Measurements from ENCODE around the gene MT3.

The MT3 gene

GRCh38 chr16:56558024-56558747 lies 31.1 kb upstream of the MT3 start:
- Histone ChIP-seq H3K36me3 (ENCODE audit: control insufficient read depth, insufficient read depth, low read length) (no peaks in the 10 kb centered on the region), H3K4me1 (ENCODE audit: control insufficient read depth, insufficient read depth, low read length, poor library complexity, severe bottlenecking) (no peaks in the 10 kb centered on the region), H3K9me3 (ENCODE audit: control insufficient read depth, low read length) (no peaks in the 10 kb centered on the region), H3K27me3 (replicated peaks; ENCODE audit: control insufficient read depth, insufficient read depth, low read length, poor library complexity, severe bottlenecking) (peaks cover 5% of the 10 kb centered on the region), H3K27ac (ENCODE audit: insufficient read depth, low read length, poor library complexity, severe bottlenecking) (no peak overlapping the region), H3K4me3 (ENCODE audit: insufficient read depth, low read depth, low read length, poor library complexity, severe bottlenecking) (no peak overlapping the region)
- no peak for DNase-seq

- no peak for DNase-seq
- H3K27ac ChIP-seq (ENCODE audit: insufficient read depth, low read length, poor library complexity, severe bottlenecking), result no peak overlapping the region
Measured at GRCh38 chr16:56559109-56559508, 30.2 kb upstream of the MT3 start.

GRCh38 chr16:56560447-56560846 lies 28.9 kb upstream of the MT3 start:
- no peaks in the 10 kb centered on the region for H3K36me3 ChIP-seq (ENCODE audit: control insufficient read depth, insufficient read depth, low read length)
- no peaks in the 10 kb centered on the region for H3K27me3 ChIP-seq (replicated peaks; ENCODE audit: control insufficient read depth, insufficient read depth, low read length, poor library complexity, severe bottlenecking)
- DNase-seq, result no peak
- H3K4me3 ChIP-seq (ENCODE audit: insufficient read depth, low read depth, low read length, poor library complexity, severe bottlenecking), result no peak overlapping the region
- H3K27ac ChIP-seq (ENCODE audit: insufficient read depth, low read length, poor library complexity, severe bottlenecking), result no peak overlapping the region
- H3K9me3 ChIP-seq (ENCODE audit: control insufficient read depth, low read length), result no peaks in the 10 kb centered on the region
- no peaks in the 10 kb centered on the region for H3K4me1 ChIP-seq (ENCODE audit: control insufficient read depth, insufficient read depth, low read length, poor library complexity, severe bottlenecking)

More at GRCh38 chr16:56559109-56559508, 30.2 kb upstream of the MT3 start:
- no peaks in the 10 kb centered on the region for H3K36me3 ChIP-seq (ENCODE audit: control insufficient read depth, insufficient read depth, low read length)
- H3K27me3 ChIP-seq (replicated peaks; ENCODE audit: control insufficient read depth, insufficient read depth, low read length, poor library complexity, severe bottlenecking), result peaks cover 5% of the 10 kb centered on the region
- no peaks in the 10 kb centered on the region for H3K4me1 ChIP-seq (ENCODE audit: control insufficient read depth, insufficient read depth, low read length, poor library complexity, severe bottlenecking)
- H3K4me3 ChIP-seq (ENCODE audit: insufficient read depth, low read depth, low read length, poor library complexity, severe bottlenecking), result no peak overlapping the region
- no peaks in the 10 kb centered on the region for H3K9me3 ChIP-seq (ENCODE audit: control insufficient read depth, low read length)

- Histone ChIP-seq H3K4me1 (ENCODE audit: control insufficient read depth, insufficient read depth, low read length, poor library complexity, severe bottlenecking) (no peaks in the 10 kb centered on the region), H3K36me3 (ENCODE audit: control insufficient read depth, insufficient read depth, low read length) (no peaks in the 10 kb centered on the region), H3K4me3 (ENCODE audit: insufficient read depth, low read depth, low read length, poor library complexity, severe bottlenecking) (no peak overlapping the region), H3K27me3 (replicated peaks; ENCODE audit: control insufficient read depth, insufficient read depth, low read length, poor library complexity, severe bottlenecking) (no peaks in the 10 kb centered on the region), H3K9me3 (ENCODE audit: control insufficient read depth, low read length) (no peaks in the 10 kb centered on the region), H3K27ac (ENCODE audit: insufficient read depth, low read length, poor library complexity, severe bottlenecking) (no peak overlapping the region)
- no peak for DNase-seq
Measured at GRCh38 chr16:56561126-56561525, 28.2 kb upstream of the MT3 start.

- no peak for DNase-seq
- H3K9me3 ChIP-seq (ENCODE audit: control insufficient read depth, low read length), result no peaks in the 10 kb centered on the region
- no peak within 1 kb of the TSS for H3K4me3 ChIP-seq (ENCODE audit: insufficient read depth, low read depth, low read length, poor library complexity, severe bottlenecking)
- no peaks in the 10 kb centered on the region for H3K27me3 ChIP-seq (replicated peaks; ENCODE audit: control insufficient read depth, insufficient read depth, low read length, poor library complexity, severe bottlenecking)
- no peaks in the 10 kb centered on the region for H3K4me1 ChIP-seq (ENCODE audit: control insufficient read depth, insufficient read depth, low read length, poor library complexity, severe bottlenecking)
- H3K27ac ChIP-seq (ENCODE audit: insufficient read depth, low read length, poor library complexity, severe bottlenecking), result no peak within 1 kb of the TSS
- H3K36me3 ChIP-seq (ENCODE audit: control insufficient read depth, insufficient read depth, low read length), result no peaks in the 10 kb centered on the region
Measured at GRCh38 chr16:56564793-56565477, 24.4 kb upstream of the MT3 start, which contains the start of gene MT4. Gene MT4 (plus strand): TSS chr16:56565073. CDS start chr16:56565129, 56 bp downstream.

- Histone ChIP-seq H3K27ac (ENCODE audit: insufficient read depth, low read length, poor library complexity, severe bottlenecking) (no peak overlapping the region), H3K27me3 (replicated peaks; ENCODE audit: control insufficient read depth, insufficient read depth, low read length, poor library complexity, severe bottlenecking) (no peaks in the 10 kb centered on the region), H3K4me3 (ENCODE audit: insufficient read depth, low read depth, low read length, poor library complexity, severe bottlenecking) (no peak overlapping the region), H3K4me1 (ENCODE audit: control insufficient read depth, insufficient read depth, low read length, poor library complexity, severe bottlenecking) (no peaks in the 10 kb centered on the region), H3K9me3 (ENCODE audit: control insufficient read depth, low read length) (no peaks in the 10 kb centered on the region), H3K36me3 (ENCODE audit: control insufficient read depth, insufficient read depth, low read length) (no peaks in the 10 kb centered on the region)
- DNase-seq, result no peak
Measured at GRCh38 chr16:56569971-56570370, 19.4 kb upstream of the MT3 start.

- no peak overlapping the region for H3K27ac ChIP-seq (ENCODE audit: insufficient read depth, low read length, poor library complexity, severe bottlenecking)
- no peak for DNase-seq
- H3K36me3 ChIP-seq (ENCODE audit: control insufficient read depth, insufficient read depth, low read length), result no peaks in the 10 kb centered on the region
- H3K9me3 ChIP-seq (ENCODE audit: control insufficient read depth, low read length), result no peaks in the 10 kb centered on the region
- no peaks in the 10 kb centered on the region for H3K4me1 ChIP-seq (ENCODE audit: control insufficient read depth, insufficient read depth, low read length, poor library complexity, severe bottlenecking)
- H3K27me3 ChIP-seq (replicated peaks; ENCODE audit: control insufficient read depth, insufficient read depth, low read length, poor library complexity, severe bottlenecking), result no peaks in the 10 kb centered on the region
- H3K4me3 ChIP-seq (ENCODE audit: insufficient read depth, low read depth, low read length, poor library complexity, severe bottlenecking), result no peak overlapping the region
Measured at GRCh38 chr16:56571525-56571924, 17.8 kb upstream of the MT3 start.

GRCh38 chr16:56574625-56575024 lies 14.7 kb upstream of the MT3 start:
- Histone ChIP-seq H3K4me3 (ENCODE audit: insufficient read depth, low read depth, low read length, poor library complexity, severe bottlenecking) (no peak overlapping the region), H3K27ac (ENCODE audit: insufficient read depth, low read length, poor library complexity, severe bottlenecking) (no peak overlapping the region), H3K27me3 (replicated peaks; ENCODE audit: control insufficient read depth, insufficient read depth, low read length, poor library complexity, severe bottlenecking) (no peaks in the 10 kb centered on the region), H3K9me3 (ENCODE audit: control insufficient read depth, low read length) (no peaks in the 10 kb centered on the region), H3K36me3 (ENCODE audit: control insufficient read depth, insufficient read depth, low read length) (no peaks in the 10 kb centered on the region), H3K4me1 (ENCODE audit: control insufficient read depth, insufficient read depth, low read length, poor library complexity, severe bottlenecking) (no peaks in the 10 kb centered on the region)
- no peak for DNase-seq

GRCh38 chr16:56576585-56577299 lies 12.6 kb upstream of the MT3 start:
- no peaks in the 10 kb centered on the region for H3K4me1 ChIP-seq (ENCODE audit: control insufficient read depth, insufficient read depth, low read length, poor library complexity, severe bottlenecking)
- no peak overlapping the region for H3K27ac ChIP-seq (ENCODE audit: insufficient read depth, low read length, poor library complexity, severe bottlenecking)
- DNase-seq, result peak; percentile 68 to 79 (median 73)
- H3K27me3 ChIP-seq (replicated peaks; ENCODE audit: control insufficient read depth, insufficient read depth, low read length, poor library complexity, severe bottlenecking), result no peaks in the 10 kb centered on the region
- no peaks in the 10 kb centered on the region for H3K36me3 ChIP-seq (ENCODE audit: control insufficient read depth, insufficient read depth, low read length)
- H3K9me3 ChIP-seq (ENCODE audit: control insufficient read depth, low read length), result no peaks in the 10 kb centered on the region
- no peak overlapping the region for H3K4me3 ChIP-seq (ENCODE audit: insufficient read depth, low read depth, low read length, poor library complexity, severe bottlenecking)

- H3K36me3 ChIP-seq (ENCODE audit: control insufficient read depth, insufficient read depth, low read length), result no peaks in the 10 kb centered on the region
- H3K4me1 ChIP-seq (ENCODE audit: control insufficient read depth, insufficient read depth, low read length, poor library complexity, severe bottlenecking), result no peaks in the 10 kb centered on the region
- DNase-seq, result no peak
Measured at GRCh38 chr16:56577300-56577625, 12.1 kb upstream of the MT3 start.

More at GRCh38 chr16:56577300-56577625, 12.1 kb upstream of the MT3 start:
- Histone ChIP-seq H3K27ac (ENCODE audit: insufficient read depth, low read length, poor library complexity, severe bottlenecking) (no peak overlapping the region), H3K9me3 (ENCODE audit: control insufficient read depth, low read length) (no peaks in the 10 kb centered on the region), H3K4me3 (ENCODE audit: insufficient read depth, low read depth, low read length, poor library complexity, severe bottlenecking) (no peak overlapping the region), H3K27me3 (replicated peaks; ENCODE audit: control insufficient read depth, insufficient read depth, low read length, poor library complexity, severe bottlenecking) (no peaks in the 10 kb centered on the region)

All from effector memory CD4-positive, alpha-beta T cell (primary cell).